ENCODE results near the gene COLEC12.

Gene COLEC12

DNA sequence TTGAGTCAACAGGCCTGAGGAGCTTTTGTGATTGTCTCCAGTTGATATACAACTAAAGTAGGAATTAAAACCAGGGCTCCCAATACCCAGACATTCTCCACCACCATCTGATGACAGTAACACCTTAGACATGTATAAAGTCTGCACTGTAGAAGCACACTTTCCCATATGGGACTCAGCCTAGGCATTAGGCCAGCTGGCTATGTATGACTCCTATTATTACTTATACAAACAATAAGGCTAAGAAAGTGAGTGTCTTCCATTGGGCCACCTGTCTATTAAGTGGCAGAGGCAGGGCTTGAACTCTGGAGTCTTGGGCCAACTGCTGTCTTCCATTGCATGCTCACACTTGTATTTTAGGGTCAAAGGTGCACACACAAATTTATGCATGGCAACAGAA is 32.1 kb upstream of the COLEC12 start:
- H3K27ac ChIP-seq (ENCODE audit: low read length): no peak overlapping the region
- no peaks in the 10 kb centered on the region for H4K20me1 ChIP-seq (ENCODE audit: insufficient read depth, low read length)
- no peaks in the 10 kb centered on the region for H3K79me2 ChIP-seq (ENCODE audit: low read length)
- no peak overlapping the region for H3K4me2 ChIP-seq (ENCODE audit: low read length)
- H3K4me1 ChIP-seq (ENCODE audit: low read length): peaks cover 7% of the 10 kb centered on the region
- H3K27me3 ChIP-seq (ENCODE audit: low read depth, low read length): no peaks in the 10 kb centered on the region
- no peaks in the 10 kb centered on the region for H3K9me3 ChIP-seq (ENCODE audit: insufficient read depth, low read length)
- H2AFZ ChIP-seq (ENCODE audit: low read depth, low read length): no peak overlapping the region
- no peaks in the 10 kb centered on the region for H3K36me3 ChIP-seq (replicated peaks; ENCODE audit: low read depth, low read length)
- H3K9ac ChIP-seq (ENCODE audit: low read length): no peak overlapping the region
- H3K4me3 ChIP-seq (ENCODE audit: low read length): no peak overlapping the region
- TF ChIP-seq, protein P1, sequence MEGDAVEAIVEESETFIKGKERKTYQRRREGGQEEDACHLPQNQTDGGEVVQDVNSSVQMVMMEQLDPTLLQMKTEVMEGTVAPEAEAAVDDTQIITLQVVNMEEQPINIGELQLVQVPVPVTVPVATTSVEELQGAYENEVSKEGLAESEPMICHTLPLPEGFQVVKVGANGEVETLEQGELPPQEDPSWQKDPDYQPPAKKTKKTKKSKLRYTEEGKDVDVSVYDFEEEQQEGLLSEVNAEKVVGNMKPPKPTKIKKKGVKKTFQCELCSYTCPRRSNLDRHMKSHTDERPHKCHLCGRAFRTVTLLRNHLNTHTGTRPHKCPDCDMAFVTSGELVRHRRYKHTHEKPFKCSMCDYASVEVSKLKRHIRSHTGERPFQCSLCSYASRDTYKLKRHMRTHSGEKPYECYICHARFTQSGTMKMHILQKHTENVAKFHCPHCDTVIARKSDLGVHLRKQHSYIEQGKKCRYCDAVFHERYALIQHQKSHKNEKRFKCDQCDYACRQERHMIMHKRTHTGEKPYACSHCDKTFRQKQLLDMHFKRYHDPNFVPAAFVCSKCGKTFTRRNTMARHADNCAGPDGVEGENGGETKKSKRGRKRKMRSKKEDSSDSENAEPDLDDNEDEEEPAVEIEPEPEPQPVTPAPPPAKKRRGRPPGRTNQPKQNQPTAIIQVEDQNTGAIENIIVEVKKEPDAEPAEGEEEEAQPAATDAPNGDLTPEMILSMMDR (IDR thresholded peaks at IDR 0.05; ENCODE audit: low read depth, low read length): no peak
- no peak for TF ChIP-seq EZH2phosphoT487 (IDR thresholded peaks at IDR 0.05; ENCODE audit: low read depth)

DNA sequence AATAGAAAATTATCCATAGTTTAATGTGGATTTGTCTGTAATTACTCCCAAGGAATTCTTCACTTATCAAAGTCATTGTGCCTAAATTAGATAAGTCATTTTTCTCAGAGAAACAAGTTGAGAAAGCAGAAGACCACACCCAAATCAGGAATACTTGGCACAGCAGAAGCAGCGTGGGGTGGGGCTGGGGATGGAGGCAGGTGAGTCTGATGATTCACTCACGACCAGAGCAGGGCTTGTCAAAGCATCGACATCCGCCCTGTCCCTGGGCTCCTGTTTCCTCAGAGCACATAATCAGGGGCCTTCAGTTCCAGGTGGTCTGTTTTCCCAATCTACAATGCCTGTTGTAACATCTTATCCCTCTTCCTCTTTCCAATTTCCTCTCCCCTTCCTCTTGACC is 31.5 kb upstream of the COLEC12 start:
- TF ChIP-seq, protein P1 (IDR thresholded peaks at IDR 0.05; ENCODE audit: low read depth, low read length): no peak
- no peak for TF ChIP-seq EZH2phosphoT487 (IDR thresholded peaks at IDR 0.05; ENCODE audit: low read depth)
- Histone ChIP-seq H3K79me2 (ENCODE audit: low read length) (no peaks in the 10 kb centered on the region), H4K20me1 (ENCODE audit: insufficient read depth, low read length) (no peaks in the 10 kb centered on the region)

DNA sequence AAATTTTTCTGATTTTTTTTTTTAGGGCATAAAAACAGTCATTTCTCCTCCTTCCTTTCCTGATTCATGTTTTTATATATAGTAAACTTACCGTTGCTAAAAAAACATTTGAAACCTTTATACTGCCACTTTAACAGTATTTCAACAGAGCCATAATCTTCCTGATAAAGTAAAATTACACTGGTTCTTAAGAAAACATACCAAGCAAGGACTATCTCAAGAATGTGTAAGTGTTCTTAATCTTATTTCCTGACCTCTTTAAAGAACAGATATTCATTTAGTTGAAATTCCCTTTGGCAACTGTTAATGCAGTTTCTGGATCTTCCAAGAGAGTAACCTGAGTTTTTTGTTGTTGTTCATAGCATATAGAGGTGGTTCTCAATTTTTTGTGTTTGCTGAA is 26.6 kb upstream of the COLEC12 start:
- no peak overlapping the region for H2AFZ ChIP-seq (ENCODE audit: low read depth, low read length)
- H3K9me3 ChIP-seq (ENCODE audit: insufficient read depth, low read length): no peaks in the 10 kb centered on the region
- peaks cover 36% of the 10 kb centered on the region for H3K4me1 ChIP-seq (ENCODE audit: low read length)
- H3K27ac ChIP-seq (ENCODE audit: low read length): no peak overlapping the region
- no peaks in the 10 kb centered on the region for H4K20me1 ChIP-seq (ENCODE audit: insufficient read depth, low read length)
- no peak overlapping the region for H3K4me3 ChIP-seq (ENCODE audit: low read length)
- no peaks in the 10 kb centered on the region for H3K27me3 ChIP-seq (ENCODE audit: low read depth, low read length)
- H3K79me2 ChIP-seq (ENCODE audit: low read length): no peaks in the 10 kb centered on the region
- H3K36me3 ChIP-seq (replicated peaks; ENCODE audit: low read depth, low read length): no peaks in the 10 kb centered on the region
- no peak overlapping the region for H3K4me2 ChIP-seq (ENCODE audit: low read length)
- no peak overlapping the region for H3K9ac ChIP-seq (ENCODE audit: low read length)
- TF ChIP-seq, protein P1 (IDR thresholded peaks at IDR 0.05; ENCODE audit: low read depth, low read length): no peak
- no peak for TF ChIP-seq EZH2phosphoT487 (IDR thresholded peaks at IDR 0.05; ENCODE audit: low read depth)

More for the DNA sequence above, 31.5 kb upstream of the COLEC12 start:
- H3K27ac ChIP-seq (ENCODE audit: low read length): no peak overlapping the region
- H3K36me3 ChIP-seq (replicated peaks; ENCODE audit: low read depth, low read length): no peaks in the 10 kb centered on the region
- H3K4me1 ChIP-seq (ENCODE audit: low read length): peaks cover 13% of the 10 kb centered on the region
- no peaks in the 10 kb centered on the region for H3K9me3 ChIP-seq (ENCODE audit: insufficient read depth, low read length)
- no peak overlapping the region for H2AFZ ChIP-seq (ENCODE audit: low read depth, low read length)
- no peaks in the 10 kb centered on the region for H3K27me3 ChIP-seq (ENCODE audit: low read depth, low read length)
- H3K4me3 ChIP-seq (ENCODE audit: low read length): no peak overlapping the region
- no peak overlapping the region for H3K9ac ChIP-seq (ENCODE audit: low read length)
- H3K4me2 ChIP-seq (ENCODE audit: low read length): no peak overlapping the region

DNA sequence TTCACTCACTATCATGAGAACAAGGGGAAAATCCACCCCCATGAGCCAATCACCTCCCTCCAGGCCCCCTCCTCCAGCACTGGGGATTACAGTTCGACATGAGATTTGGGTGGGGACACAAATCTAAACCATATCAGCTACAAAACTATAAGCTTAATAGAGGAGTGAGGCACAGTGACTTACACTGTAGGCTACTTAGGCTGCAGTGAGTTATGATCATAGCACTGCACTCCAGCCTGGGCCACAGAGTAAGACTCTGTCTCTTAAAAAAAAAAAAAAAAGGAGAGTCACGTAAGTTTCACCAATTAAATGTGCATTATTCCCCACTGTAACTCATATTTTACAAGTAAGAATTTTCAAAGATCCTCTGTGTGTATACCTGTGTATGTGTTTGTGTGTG is 26.2 kb upstream of the COLEC12 start:
- no peaks in the 10 kb centered on the region for H3K79me2 ChIP-seq (ENCODE audit: low read length)
- no peaks in the 10 kb centered on the region for H3K9me3 ChIP-seq (ENCODE audit: insufficient read depth, low read length)
- H3K9ac ChIP-seq (ENCODE audit: low read length): no peak overlapping the region
- H3K4me1 ChIP-seq (ENCODE audit: low read length): peaks cover 36% of the 10 kb centered on the region
- no peak overlapping the region for H2AFZ ChIP-seq (ENCODE audit: low read depth, low read length)
- no peak for TF ChIP-seq EZH2phosphoT487 (IDR thresholded peaks at IDR 0.05; ENCODE audit: low read depth)
- TF ChIP-seq, protein P1 (IDR thresholded peaks at IDR 0.05; ENCODE audit: low read depth, low read length): no peak
- H3K36me3 ChIP-seq (replicated peaks; ENCODE audit: low read depth, low read length): no peaks in the 10 kb centered on the region
- no peak overlapping the region for H3K4me2 ChIP-seq (ENCODE audit: low read length)
- no peak overlapping the region for H3K4me3 ChIP-seq (ENCODE audit: low read length)
- no peaks in the 10 kb centered on the region for H3K27me3 ChIP-seq (ENCODE audit: low read depth, low read length)
- H4K20me1 ChIP-seq (ENCODE audit: insufficient read depth, low read length): no peaks in the 10 kb centered on the region
- no peak overlapping the region for H3K27ac ChIP-seq (ENCODE audit: low read length)

All from OCI-LY3 (cell line).